OCI-LY7 (cell line): ENCODE results near the gene RTKN. TPM values are rescaled to one million over a fixed set of nuclear protein-coding genes. Genes with fewer than 3 reads are reported as not detected.

ENCODE experiments used
- BruUV-seq: library from RNA; stranded (reverse); fragments of 400-500 nt; replicated peaks from 2 replicates; lab custom pipeline; 2021; lab: Mats Ljungman, UMichigan
- CTCF ChIA-PET: fragments of 300-600 bp; sonication (Branson Sonifier 250); formaldehyde crosslinking; loops from one replicate; lab custom pipeline; 2022; ENCODE audit warnings: antibody characterized with exemption; ENCODE audit not compliant: unreplicated experiment; lab: Charles Lee
- POLR2A ChIA-PET: fragments of 300-600 bp; sonication (Branson Sonifier 250); formaldehyde crosslinking; loops from one replicate; lab custom pipeline; 2022; ENCODE audit warnings: antibody characterized with exemption; lab: Charles Lee
- DNase-seq: peaks from one replicate; pipeline ENCODE4 v3.0.0-alpha.2; 2015; ENCODE audit warnings: low spot score
- H2AFZ ChIP-seq: fragments of 200-600 bp; sonication (generic), shearing (Covaris generic); 2 replicates; pipeline ENCODE4 v1.6.1; 2014; ENCODE audit warnings: mild to moderate bottlenecking, antibody characterized with exemption, low read length, moderate library complexity
- H3K27ac ChIP-seq: fragments of 200-600 bp; sonication (generic); 2 replicates; pipeline ENCODE4 v1.5.1; 2014; ENCODE audit warnings: mixed run types, low read depth, mild to moderate bottlenecking, moderate library complexity, low read length, inconsistent platforms; ENCODE audit not compliant: poor library complexity, severe bottlenecking
- H3K36me3 ChIP-seq: fragments of 200-600 bp; sonication (generic); 2 replicates; pipeline ENCODE4 v1.6.1; 2014; ENCODE audit warnings: mild to moderate bottlenecking, antibody characterized with exemption, low read length, moderate library complexity, mixed read lengths; ENCODE audit not compliant: insufficient read depth
- H3K4me1 ChIP-seq: fragments of 200-600 bp; sonication (generic); 2 replicates; pipeline ENCODE4 v1.5.1; 2014; ENCODE audit warnings: mild to moderate bottlenecking, low read length; ENCODE audit not compliant: insufficient read depth, poor library complexity, severe bottlenecking
- H3K4me2 ChIP-seq: fragments of 200-600 bp; sonication (generic); 2 replicates; pipeline ENCODE4 v1.6.1; 2014; ENCODE audit warnings: mild to moderate bottlenecking, low read length
- H3K4me3 ChIP-seq: fragments of 200-600 bp; sonication (generic); 2 replicates; pipeline ENCODE4 v1.5.1; 2014; ENCODE audit warnings: mild to moderate bottlenecking, low read depth, low read length; ENCODE audit not compliant: poor library complexity, severe bottlenecking
- H3K79me2 ChIP-seq: fragments of 200-600 bp; sonication (generic); 2 replicates; pipeline ENCODE4 v1.6.1; 2016; ENCODE audit warnings: low read depth, mild to moderate bottlenecking, low read length, moderate library complexity, mixed read lengths; ENCODE audit not compliant: insufficient read depth
- H3K9me2 ChIP-seq: fragments of 200-600 bp; sonication (generic); 2 replicates; pipeline ENCODE4 v1.6.1; 2016; ENCODE audit warnings: mild to moderate bottlenecking, low read length, mixed read lengths; ENCODE audit not compliant: insufficient read depth
- H3K9me3 ChIP-seq: fragments of 200-600 bp; sonication (generic); 2 replicates; pipeline ENCODE4 v1.6.1; 2014; ENCODE audit warnings: mild to moderate bottlenecking, mixed run types, low read length, mixed read lengths
- H4K20me1 ChIP-seq: fragments of 200-600 bp; sonication (generic); 2 replicates; pipeline ENCODE4 v1.6.1; 2014; ENCODE audit warnings: mild to moderate bottlenecking, antibody characterized with exemption, low read length, moderate library complexity, mixed read lengths; ENCODE audit not compliant: insufficient read depth
- CTCF ChIP-seq: fragments of 200-600 bp; sonication (generic); conservative IDR thresholded peaks from 2 replicates; pipeline ENCODE4 v1.5.1; 2014; ENCODE audit warnings: mild to moderate bottlenecking, antibody characterized with exemption, low read length, moderate library complexity, mixed read lengths
- EZH2phosphoT487 ChIP-seq: fragments of 200-600 bp; sonication (generic); IDR thresholded peaks from 2 replicates; pipeline ENCODE4 v1.6.1; 2018; ENCODE audit warnings: low read depth, borderline replicate concordance, mild to moderate bottlenecking, mixed run types, antibody characterized with exemption, low read length, moderate library complexity, mixed read lengths
- intact Hi-C: fragments of 100-400 bp; cut with micrococcal nuclease; formaldehyde crosslinking; loops from one replicate; pipeline ENCODE4 v1.10.0; 2022; ENCODE audit not compliant: unreplicated experiment
- total RNA-seq, 2 experiments: library from RNA; depleted of rRNA in 1 of 2; stranded (reverse); fragments of >200 nt in 1 of 2; shearing (Covaris generic) in 1 of 2; gene quantifications; 2 replicates each; pipeline ENCODE4 v1.2.3, GENCODE V29; 2014 to 2022

The RTKN gene
- total RNA-seq, 2 experiments from 2014 or later = 2.3 to 7.7 TPM

- ChIA-PET POLR2A (interaction anchor here (0.7 kb wide), 1 partner anchor 15 kb away, joined by 3 read pairs; no protein-coding TSS in a partner anchor), CTCF (no interaction called here)
- Histone ChIP-seq H3K4me2 (no peak overlapping the region), H3K4me3 (no peak overlapping the region), H3K36me3 (no peaks in the 10 kb centered on the region), H3K4me1 (peaks cover 29% of the 10 kb centered on the region), H3K27ac (no peak overlapping the region), H3K79me2 (no peaks in the 10 kb centered on the region), H3K9me3 (no peaks in the 10 kb centered on the region), H2AFZ (no peak overlapping the region), H4K20me1 (no peaks in the 10 kb centered on the region), H3K9me2 (no peaks in the 10 kb centered on the region)
- intact Hi-C loops = no loop called here
- no peak for TF ChIP-seq EZH2phosphoT487
- no peak for TF ChIP-seq CTCF
- DNase-seq = no peak
- BruUV-seq = no TSS peak
These were observed 7.0 kb upstream of the RTKN start for GRCh38 chr2:74448771-74449170.

GRCh38 chr2:74447230-74447999 lies 5.7 kb upstream of the RTKN start:
- Histone ChIP-seq H3K79me2 (no peaks in the 10 kb centered on the region), H2AFZ (no peak overlapping the region), H3K27ac (no peak overlapping the region), H3K4me1 (peaks cover 17% of the 10 kb centered on the region), H3K36me3 (no peaks in the 10 kb centered on the region), H4K20me1 (no peaks in the 10 kb centered on the region), H3K4me2 (no peak overlapping the region), H3K9me3 (no peaks in the 10 kb centered on the region), H3K9me2 (no peaks in the 10 kb centered on the region), H3K4me3 (no peak overlapping the region)
- no peak for DNase-seq
- TF ChIP-seq EZH2phosphoT487 (no peak), CTCF (no peak)
- intact Hi-C loops = no loop called here
- POLR2A ChIA-PET = interaction anchor here (0.6 kb wide), 1 partner anchor 12 kb away, joined by 3 read pairs; no protein-coding TSS in a partner anchor
- CTCF ChIA-PET = no interaction called here
- no TSS peak for BruUV-seq
